ENCODE measurements around the gene PRDM16. TPM values are rescaled to one million over a fixed set of nuclear protein-coding genes. Genes with fewer than 3 reads are reported as not detected.

The PRDM16 gene
- total and polyA plus RNA-seq, 2 donors (not counting 1 experiment from before 2014, with no cell fraction given): 0.03 to 0.12 TPM

DNA sequence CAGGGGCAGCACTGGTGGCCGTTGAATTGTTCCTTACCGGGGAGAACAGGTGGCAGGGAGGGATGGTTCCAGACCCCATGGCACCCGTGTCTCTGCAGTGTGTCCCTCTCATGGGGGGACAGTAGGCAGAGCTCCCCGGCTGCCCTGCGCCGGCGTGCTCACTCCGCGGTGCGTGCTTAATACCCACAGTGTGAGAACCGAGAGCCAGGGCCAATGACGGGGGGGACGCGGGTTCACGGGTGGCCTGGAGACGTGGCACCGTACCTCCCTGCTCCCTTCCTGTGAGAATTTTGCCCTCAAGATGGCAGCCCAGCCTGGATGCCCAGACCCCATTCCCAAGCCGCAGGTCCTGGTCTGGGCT is 47.1 kb downstream of the PRDM16 start:
- Histone ChIP-seq H3K27me3 (replicated peaks in 1 of 4; ENCODE audit: control extremely low read depth in 1 of 4, control insufficient read depth in 3 of 4, insufficient read depth in 4 of 4, low read length in 3 of 4) (no peaks in the 10 kb centered on the region), H3K9me3 (ENCODE audit: control extremely low read depth in 1 of 3, control insufficient read depth in 2 of 3, insufficient read depth in 1 of 3, low read length in 2 of 3) (peaks cover 0 to 27% (median 0%) of the 10 kb centered on the region in 3 donors), H4K20me1 (ENCODE audit: control insufficient read depth, insufficient read depth, low read length, poor library complexity, severe bottlenecking) (no peaks in the 10 kb centered on the region), H3K79me2 (ENCODE audit: control insufficient read depth, insufficient read depth, low read length) (no peaks in the 10 kb centered on the region), H2AFZ (ENCODE audit: insufficient read depth, low read depth, low read length, poor library complexity, severe bottlenecking) (no peak overlapping the region), H3K4me2 (replicated peaks; ENCODE audit: low read depth, low read length, poor library complexity, severe bottlenecking) (no peak overlapping the region), H3K27ac (ENCODE audit: low read length in 2 of 2) (no peak overlapping the region), H3K9ac (ENCODE audit: low read length) (no peak overlapping the region), H3K4me3 (ENCODE audit: control extremely low read depth in 1 of 5, extremely low read depth in 1 of 5, insufficient read depth in 1 of 5, low read depth in 2 of 5, low read length in 4 of 5) (no peak overlapping the region), H3K36me3 (replicated peaks in 1 of 2; ENCODE audit: control extremely low read depth in 1 of 2, control insufficient read depth in 1 of 2, extremely low read depth in 1 of 2, insufficient read depth in 2 of 2, low read length in 1 of 2) (no peaks in the 10 kb centered on the region), H3K4me1 (ENCODE audit: control insufficient read depth in 2 of 2, insufficient read depth in 2 of 2, low read length in 2 of 2) (no peaks in the 10 kb centered on the region)
- CTCF ChIA-PET: no interaction called here
- intact Hi-C loops (cut with micrococcal nuclease): no loop called here
- TF ChIP-seq EZH2 (IDR thresholded peaks at IDR 0.05; ENCODE audit: borderline replicate concordance, insufficient read depth, low read depth, low read length, poor library complexity, severe bottlenecking): no peak
- TF ChIP-seq, protein P1, sequence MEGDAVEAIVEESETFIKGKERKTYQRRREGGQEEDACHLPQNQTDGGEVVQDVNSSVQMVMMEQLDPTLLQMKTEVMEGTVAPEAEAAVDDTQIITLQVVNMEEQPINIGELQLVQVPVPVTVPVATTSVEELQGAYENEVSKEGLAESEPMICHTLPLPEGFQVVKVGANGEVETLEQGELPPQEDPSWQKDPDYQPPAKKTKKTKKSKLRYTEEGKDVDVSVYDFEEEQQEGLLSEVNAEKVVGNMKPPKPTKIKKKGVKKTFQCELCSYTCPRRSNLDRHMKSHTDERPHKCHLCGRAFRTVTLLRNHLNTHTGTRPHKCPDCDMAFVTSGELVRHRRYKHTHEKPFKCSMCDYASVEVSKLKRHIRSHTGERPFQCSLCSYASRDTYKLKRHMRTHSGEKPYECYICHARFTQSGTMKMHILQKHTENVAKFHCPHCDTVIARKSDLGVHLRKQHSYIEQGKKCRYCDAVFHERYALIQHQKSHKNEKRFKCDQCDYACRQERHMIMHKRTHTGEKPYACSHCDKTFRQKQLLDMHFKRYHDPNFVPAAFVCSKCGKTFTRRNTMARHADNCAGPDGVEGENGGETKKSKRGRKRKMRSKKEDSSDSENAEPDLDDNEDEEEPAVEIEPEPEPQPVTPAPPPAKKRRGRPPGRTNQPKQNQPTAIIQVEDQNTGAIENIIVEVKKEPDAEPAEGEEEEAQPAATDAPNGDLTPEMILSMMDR (IDR thresholded peaks at IDR 0.05): no peak
- 97% methylated on average over 18 of the region's 18 CpGs for WGBS (ENCODE audit: insufficient coverage)
- H3K9me3 Mint-ChIP-seq (ENCODE audit: insufficient read depth): no peaks in the 10 kb centered on the region
- H3K27me3 Mint-ChIP-seq: no peaks in the 10 kb centered on the region
- no peak overlapping the region for H3K27ac Mint-ChIP-seq
- no peak for ATAC-seq (ENCODE audit: low read depth)
- POLR2A ChIA-PET: no interaction called here
- no peak for DNase-seq
- no peaks in the 10 kb centered on the region for H3K4me1 Mint-ChIP-seq
- H3K4me3 Mint-ChIP-seq: no peak overlapping the region

DNA sequence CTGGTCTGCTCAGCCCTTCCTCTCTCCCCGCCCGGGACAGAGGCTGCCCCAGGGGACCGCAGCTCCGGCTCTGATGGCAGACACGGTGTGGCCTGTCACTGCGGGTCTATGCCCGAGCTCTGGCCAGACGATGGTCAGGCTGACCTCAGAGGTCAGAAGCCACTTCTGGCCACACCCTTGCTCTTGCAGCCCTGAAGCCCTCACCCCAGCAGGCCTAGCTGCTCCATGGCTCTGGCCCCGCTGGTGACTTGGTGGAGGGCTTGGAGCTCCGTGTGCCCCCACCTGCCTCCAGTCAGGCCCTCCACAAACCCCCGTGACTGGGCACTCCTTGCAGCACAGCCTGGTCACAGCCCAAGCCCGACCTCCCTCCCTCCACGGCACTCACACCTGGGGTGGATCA is 47.6 kb downstream of the PRDM16 start:
- no peak overlapping the region for H3K9ac ChIP-seq (ENCODE audit: low read length)
- no peak overlapping the region for H3K27ac ChIP-seq (ENCODE audit: low read length in 2 of 2)
- CTCF ChIA-PET: no interaction called here
- 92% methylated on average over 10 of the region's 13 CpGs for WGBS (ENCODE audit: insufficient coverage)
- no peaks in the 10 kb centered on the region for H3K9me3 Mint-ChIP-seq (ENCODE audit: insufficient read depth)
- H3K4me1 ChIP-seq (ENCODE audit: control insufficient read depth in 2 of 2, insufficient read depth in 2 of 2, low read length in 2 of 2): no peaks in the 10 kb centered on the region
- H3K9me3 ChIP-seq (ENCODE audit: control extremely low read depth in 1 of 3, control insufficient read depth in 2 of 3, insufficient read depth in 1 of 3, low read length in 2 of 3): peaks cover 0 to 27% (median 0%) of the 10 kb centered on the region in 3 donors
- H3K4me3 ChIP-seq (ENCODE audit: control extremely low read depth in 1 of 5, extremely low read depth in 1 of 5, insufficient read depth in 1 of 5, low read depth in 2 of 5, low read length in 4 of 5): no peak overlapping the region
- intact Hi-C loops (cut with micrococcal nuclease): no loop called here
- H3K27ac Mint-ChIP-seq: no peak overlapping the region
- H3K27me3 ChIP-seq (replicated peaks in 1 of 4; ENCODE audit: control extremely low read depth in 1 of 4, control insufficient read depth in 3 of 4, insufficient read depth in 4 of 4, low read length in 3 of 4): no peaks in the 10 kb centered on the region
- no peaks in the 10 kb centered on the region for H4K20me1 ChIP-seq (ENCODE audit: control insufficient read depth, insufficient read depth, low read length, poor library complexity, severe bottlenecking)
- H2AFZ ChIP-seq (ENCODE audit: insufficient read depth, low read depth, low read length, poor library complexity, severe bottlenecking): no peak overlapping the region
- H3K4me3 Mint-ChIP-seq: no peak overlapping the region
- no peak overlapping the region for H3K4me2 ChIP-seq (replicated peaks; ENCODE audit: low read depth, low read length, poor library complexity, severe bottlenecking)
- no peaks in the 10 kb centered on the region for H3K4me1 Mint-ChIP-seq
- DNase-seq (no peak), ATAC-seq (ENCODE audit: low read depth) (no peak)
- H3K27me3 Mint-ChIP-seq: no peaks in the 10 kb centered on the region
- POLR2A ChIA-PET: no interaction called here
- no peaks in the 10 kb centered on the region for H3K36me3 ChIP-seq (replicated peaks in 1 of 2; ENCODE audit: control extremely low read depth in 1 of 2, control insufficient read depth in 1 of 2, extremely low read depth in 1 of 2, insufficient read depth in 2 of 2, low read length in 1 of 2)
- TF ChIP-seq, protein P1 (IDR thresholded peaks at IDR 0.05): no peak
- no peak for TF ChIP-seq EZH2 (IDR thresholded peaks at IDR 0.05; ENCODE audit: borderline replicate concordance, insufficient read depth, low read depth, low read length, poor library complexity, severe bottlenecking)
- H3K79me2 ChIP-seq (ENCODE audit: control insufficient read depth, insufficient read depth, low read length): no peaks in the 10 kb centered on the region
